Parathyroid adenoma (tissue), 2 donors: ENCODE measurements around the gene MBOAT7.
"Not testable (repeated sequence)": the region's sequence is repeated elsewhere in the genome, so short reads cannot be mapped to it uniquely, and the experiment has no call there.

Experiments
- H2AFZ ChIP-seq: fragments of 300-600 bp; sonication (generic); one replicate; pipeline ENCODE4 v1.7.0; 2017; ENCODE audit warnings: antibody characterized with exemption, mild to moderate bottlenecking
- H3K27ac ChIP-seq: fragments of 300-600 bp; sonication (generic); one replicate; pipeline ENCODE4 v1.7.0; 2017
- H3K27me3 ChIP-seq: fragments of 300-600 bp; sonication (generic); one replicate; pipeline ENCODE4 v1.7.0; 2017; ENCODE audit warnings: low read length; ENCODE audit not compliant: control insufficient read depth, insufficient read depth
- H3K36me3 ChIP-seq: fragments of 300-600 bp; sonication (generic); one replicate; pipeline ENCODE4 v1.7.0; 2017; ENCODE audit warnings: low read length; ENCODE audit not compliant: control insufficient read depth, insufficient read depth
- H3K4me1 ChIP-seq: fragments of 300-600 bp; sonication (generic); one replicate; pipeline ENCODE4 v1.7.0; 2017; ENCODE audit warnings: control low read depth
- H3K4me2 ChIP-seq: fragments of 300-600 bp; sonication (generic); one replicate; pipeline ENCODE4 v1.7.0; 2017; ENCODE audit warnings: low read length
- H3K4me3 ChIP-seq: fragments of 300-600 bp; sonication (generic); one replicate; pipeline ENCODE4 v1.7.0; 2017; ENCODE audit warnings: low read depth, low read length
- H3K79me2 ChIP-seq: fragments of 300-600 bp; sonication (generic); one replicate; pipeline ENCODE4 v1.7.0; 2017; ENCODE audit warnings: control low read depth
- H3K9ac ChIP-seq: fragments of 300-600 bp; sonication (generic); one replicate; pipeline ENCODE4 v1.7.0; 2017; ENCODE audit warnings: mild to moderate bottlenecking
- H3K9me3 ChIP-seq: fragments of 300-600 bp; sonication (generic); one replicate; pipeline ENCODE4 v1.7.0; 2017; ENCODE audit warnings: low read length; ENCODE audit not compliant: control insufficient read depth
- TF ChIP-seq, protein P1 (sequence below): fragments of 300-600 bp; sonication (generic); IDR thresholded peaks from one replicate; pipeline ENCODE4 v1.7.0; 2017; ENCODE audit warnings: antibody characterized with exemption, mild to moderate bottlenecking
- donor health status: primary hyperparathyroidism.

Gene MBOAT7

GRCh38 chr19:54207983-54208783 lies 18.8 kb upstream of the MBOAT7 start:
- H3K4me1 ChIP-seq: peaks cover 7% of the 10 kb centered on the region
- peak overlapping the region; percentile 56 for H3K27ac ChIP-seq
- no peak overlapping the region for H3K4me3 ChIP-seq
- no peaks in the 10 kb centered on the region for H3K27me3 ChIP-seq
- peaks cover 29% of the 10 kb centered on the region for H3K79me2 ChIP-seq
- H3K36me3 ChIP-seq: no peaks in the 10 kb centered on the region
- no peaks in the 10 kb centered on the region for H3K9me3 ChIP-seq
- H3K9ac ChIP-seq: no peak overlapping the region
- TF ChIP-seq, protein P1, sequence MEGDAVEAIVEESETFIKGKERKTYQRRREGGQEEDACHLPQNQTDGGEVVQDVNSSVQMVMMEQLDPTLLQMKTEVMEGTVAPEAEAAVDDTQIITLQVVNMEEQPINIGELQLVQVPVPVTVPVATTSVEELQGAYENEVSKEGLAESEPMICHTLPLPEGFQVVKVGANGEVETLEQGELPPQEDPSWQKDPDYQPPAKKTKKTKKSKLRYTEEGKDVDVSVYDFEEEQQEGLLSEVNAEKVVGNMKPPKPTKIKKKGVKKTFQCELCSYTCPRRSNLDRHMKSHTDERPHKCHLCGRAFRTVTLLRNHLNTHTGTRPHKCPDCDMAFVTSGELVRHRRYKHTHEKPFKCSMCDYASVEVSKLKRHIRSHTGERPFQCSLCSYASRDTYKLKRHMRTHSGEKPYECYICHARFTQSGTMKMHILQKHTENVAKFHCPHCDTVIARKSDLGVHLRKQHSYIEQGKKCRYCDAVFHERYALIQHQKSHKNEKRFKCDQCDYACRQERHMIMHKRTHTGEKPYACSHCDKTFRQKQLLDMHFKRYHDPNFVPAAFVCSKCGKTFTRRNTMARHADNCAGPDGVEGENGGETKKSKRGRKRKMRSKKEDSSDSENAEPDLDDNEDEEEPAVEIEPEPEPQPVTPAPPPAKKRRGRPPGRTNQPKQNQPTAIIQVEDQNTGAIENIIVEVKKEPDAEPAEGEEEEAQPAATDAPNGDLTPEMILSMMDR: no peak
- H3K4me2 ChIP-seq: no peak overlapping the region
- no peak overlapping the region for H2AFZ ChIP-seq

DNA sequence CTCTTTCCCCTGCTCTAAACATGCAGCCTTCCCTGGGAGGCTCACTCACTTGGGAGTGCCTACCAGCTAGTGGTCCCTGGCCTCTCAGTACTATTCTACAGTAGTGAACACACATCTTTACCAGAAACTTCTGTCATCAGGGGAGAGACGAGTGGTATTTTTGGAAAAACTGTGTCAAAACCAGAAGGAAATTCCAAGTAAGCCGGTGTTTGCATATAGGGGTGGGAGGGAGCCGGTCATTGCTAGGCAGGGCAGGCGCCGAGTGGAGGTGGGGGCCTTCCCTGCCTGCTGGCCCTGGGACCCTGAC lies 18.2 kb upstream of the MBOAT7 start:
- H3K9me3 ChIP-seq: no peaks in the 10 kb centered on the region
- H3K9ac ChIP-seq: no peak overlapping the region
- H3K4me3 ChIP-seq: no peak overlapping the region
- TF ChIP-seq, protein P1: no peak
- peaks cover 34% of the 10 kb centered on the region for H3K79me2 ChIP-seq
- no peaks in the 10 kb centered on the region for H3K36me3 ChIP-seq
- no peak overlapping the region for H3K4me2 ChIP-seq
- H2AFZ ChIP-seq: no peak overlapping the region
- H3K27me3 ChIP-seq: no peaks in the 10 kb centered on the region
- peaks cover 7% of the 10 kb centered on the region for H3K4me1 ChIP-seq
- peak overlapping the region; percentile 56 for H3K27ac ChIP-seq

DNA sequence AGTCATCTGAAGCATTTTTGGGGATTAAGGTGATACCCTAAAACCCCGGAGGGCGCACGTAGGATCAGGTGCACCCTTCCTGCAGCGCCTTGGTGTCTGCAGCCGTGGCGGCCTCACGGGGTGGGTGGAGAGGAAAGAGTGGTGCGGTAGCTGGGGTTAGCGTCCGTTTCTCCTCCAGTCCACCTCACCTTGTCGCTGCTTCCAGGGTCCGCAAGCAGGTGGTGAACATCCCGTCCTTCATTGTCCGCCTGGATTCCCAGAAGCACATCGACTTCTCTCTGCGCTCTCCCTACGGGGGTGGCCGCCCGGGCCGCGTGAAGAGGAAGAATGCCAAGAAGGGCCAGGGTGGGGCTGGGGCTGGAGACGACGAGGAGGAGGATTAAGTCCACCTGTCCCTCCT lies 17.8 kb upstream of the MBOAT7 start:
- H3K4me2 ChIP-seq, H3K27me3 ChIP-seq, H3K9me3 ChIP-seq, H3K4me3 ChIP-seq, H3K36me3 ChIP-seq, H2AFZ ChIP-seq, H3K9ac ChIP-seq: not testable (repeated sequence)
- Histone ChIP-seq H3K79me2 (peaks cover 39% of the 10 kb centered on the region), H3K4me1 (peaks cover 10% of the 10 kb centered on the region), H3K27ac (peak overlapping the region; percentile 56)

DNA sequence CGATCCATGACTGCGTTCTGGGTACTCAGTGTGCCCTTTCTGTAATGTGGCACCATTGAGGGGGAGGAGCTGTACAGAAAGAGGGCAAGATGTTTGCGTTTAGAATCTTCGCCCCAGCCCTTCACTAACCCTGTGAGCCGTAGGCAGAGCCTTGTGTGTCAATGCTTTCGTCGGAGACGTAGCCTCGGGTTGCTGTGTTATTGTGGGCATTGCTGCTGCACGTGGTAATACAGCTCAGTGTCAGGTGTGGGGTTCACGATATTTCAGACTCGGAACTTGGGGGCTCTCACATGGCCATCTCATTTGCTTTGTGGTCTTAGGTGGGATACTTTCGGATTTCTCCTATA lies 17.4 kb upstream of the MBOAT7 start:
- no peaks in the 10 kb centered on the region for H3K27me3 ChIP-seq
- H3K9ac ChIP-seq: no peak overlapping the region
- peaks cover 43% of the 10 kb centered on the region for H3K79me2 ChIP-seq
- no peak overlapping the region for H3K4me2 ChIP-seq
- TF ChIP-seq, protein P1: no peak
- H3K4me3 ChIP-seq: no peak overlapping the region
- H3K9me3 ChIP-seq: no peaks in the 10 kb centered on the region
- H2AFZ ChIP-seq: no peak overlapping the region
- no peaks in the 10 kb centered on the region for H3K36me3 ChIP-seq
- peak overlapping the region; percentile 56 for H3K27ac ChIP-seq
- H3K4me1 ChIP-seq: peaks cover 13% of the 10 kb centered on the region

DNA sequence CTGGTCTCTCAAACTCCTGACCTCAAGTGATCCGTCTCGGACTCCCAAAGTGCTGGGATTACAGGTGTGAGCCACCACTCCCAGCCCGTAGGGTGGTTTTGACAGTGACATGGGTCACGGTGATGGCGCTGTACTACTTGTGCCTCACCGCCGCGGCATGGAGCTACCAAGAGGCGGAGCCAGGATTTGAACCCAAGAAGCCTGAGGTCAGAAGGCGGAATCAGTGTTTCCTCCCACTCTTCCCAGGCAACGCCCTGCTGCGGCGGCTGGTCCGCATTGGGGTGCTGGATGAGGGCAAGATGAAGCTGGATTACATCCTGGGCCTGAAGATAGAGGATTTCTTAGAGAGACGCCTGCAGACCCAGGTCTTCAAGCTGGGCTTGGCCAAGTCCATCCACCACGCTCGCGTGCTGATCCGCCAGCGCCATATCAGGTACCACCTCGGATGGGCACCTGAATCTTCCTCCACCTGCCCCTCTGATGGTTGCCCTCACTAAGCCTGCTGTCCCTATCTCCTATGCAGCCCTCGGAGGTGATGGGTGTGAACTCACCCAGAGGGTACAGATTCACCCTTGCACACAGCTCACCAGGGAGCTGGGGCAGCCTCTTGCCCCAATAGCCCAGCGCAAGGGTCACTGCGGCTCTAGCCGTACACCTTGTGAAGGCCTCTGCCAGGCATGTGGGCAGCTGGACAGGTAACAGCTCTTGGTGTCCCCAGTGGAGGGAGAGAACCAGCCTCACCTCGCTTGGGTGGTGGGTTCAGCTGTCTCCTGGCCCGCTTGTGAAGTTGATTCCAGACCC lies 16.9 kb upstream of the MBOAT7 start:
- TF ChIP-seq, protein P1: no peak
- Histone ChIP-seq H3K79me2 (peaks cover 48% of the 10 kb centered on the region), H3K4me1 (peaks cover 13% of the 10 kb centered on the region), H3K9me3 (no peaks in the 10 kb centered on the region), H3K27ac (no peak overlapping the region), H3K4me3 (no peak overlapping the region), H3K9ac (no peak overlapping the region), H3K36me3 (no peaks in the 10 kb centered on the region), H2AFZ (no peak overlapping the region), H3K4me2 (no peak overlapping the region), H3K27me3 (no peaks in the 10 kb centered on the region)
